ENCODE results near the gene ILKAP. TPM values are rescaled to one million over a fixed set of nuclear protein-coding genes. Genes with fewer than 3 reads are reported as not detected.

The ILKAP gene
- total RNA-seq, 1 experiment from 2014 or later, result 53.4 TPM

DNA sequence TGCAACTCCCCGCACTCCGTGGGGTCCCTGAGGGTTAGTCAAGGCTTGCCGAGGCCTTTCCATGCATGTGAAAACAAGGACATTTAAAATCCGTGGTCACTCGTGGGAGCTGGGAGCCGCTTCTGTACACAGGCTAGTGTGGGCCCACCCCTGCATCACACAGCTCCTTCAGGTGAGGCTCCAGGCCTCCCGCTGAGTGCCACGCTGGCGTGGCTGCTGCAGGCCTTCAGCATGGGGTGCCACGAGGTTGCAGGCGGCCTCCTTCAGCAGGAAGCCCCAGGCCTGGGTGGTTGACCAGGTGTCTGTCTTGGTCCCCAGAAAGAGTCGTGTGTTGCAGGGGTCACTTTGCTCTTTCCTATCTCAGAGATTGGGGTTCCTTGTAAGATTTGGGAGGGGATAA is 58.4 kb downstream of the ILKAP start:
- RAD21 ChIA-PET (ENCODE audit: low non-redundant PET in 1 of 2, low total read pairs in 2 of 2, uncharacterized antibody in 2 of 2, unreplicated experiment in 2 of 2), result no interaction called here
- TF ChIP-seq ZNF274 (IDR thresholded peaks at IDR 0.05; ENCODE audit: low read depth, low read length) (no peak), TCF7L2 (IDR thresholded peaks at IDR 0.05; ENCODE audit: borderline replicate concordance, extremely low read depth, insufficient read depth, insufficient read length) (no peak), RAD21 (IDR thresholded peaks at IDR 0.05; ENCODE audit: low read depth) (no peak), POLR2AphosphoS5 (IDR thresholded peaks at IDR 0.05; ENCODE audit: low read depth, low read length) (no peak), SRF (IDR thresholded peaks at IDR 0.05; ENCODE audit: low read depth) (no peak), SP1 (IDR thresholded peaks at IDR 0.05; ENCODE audit: low read depth) (no peak)
- TF ChIP-seq, protein P1, sequence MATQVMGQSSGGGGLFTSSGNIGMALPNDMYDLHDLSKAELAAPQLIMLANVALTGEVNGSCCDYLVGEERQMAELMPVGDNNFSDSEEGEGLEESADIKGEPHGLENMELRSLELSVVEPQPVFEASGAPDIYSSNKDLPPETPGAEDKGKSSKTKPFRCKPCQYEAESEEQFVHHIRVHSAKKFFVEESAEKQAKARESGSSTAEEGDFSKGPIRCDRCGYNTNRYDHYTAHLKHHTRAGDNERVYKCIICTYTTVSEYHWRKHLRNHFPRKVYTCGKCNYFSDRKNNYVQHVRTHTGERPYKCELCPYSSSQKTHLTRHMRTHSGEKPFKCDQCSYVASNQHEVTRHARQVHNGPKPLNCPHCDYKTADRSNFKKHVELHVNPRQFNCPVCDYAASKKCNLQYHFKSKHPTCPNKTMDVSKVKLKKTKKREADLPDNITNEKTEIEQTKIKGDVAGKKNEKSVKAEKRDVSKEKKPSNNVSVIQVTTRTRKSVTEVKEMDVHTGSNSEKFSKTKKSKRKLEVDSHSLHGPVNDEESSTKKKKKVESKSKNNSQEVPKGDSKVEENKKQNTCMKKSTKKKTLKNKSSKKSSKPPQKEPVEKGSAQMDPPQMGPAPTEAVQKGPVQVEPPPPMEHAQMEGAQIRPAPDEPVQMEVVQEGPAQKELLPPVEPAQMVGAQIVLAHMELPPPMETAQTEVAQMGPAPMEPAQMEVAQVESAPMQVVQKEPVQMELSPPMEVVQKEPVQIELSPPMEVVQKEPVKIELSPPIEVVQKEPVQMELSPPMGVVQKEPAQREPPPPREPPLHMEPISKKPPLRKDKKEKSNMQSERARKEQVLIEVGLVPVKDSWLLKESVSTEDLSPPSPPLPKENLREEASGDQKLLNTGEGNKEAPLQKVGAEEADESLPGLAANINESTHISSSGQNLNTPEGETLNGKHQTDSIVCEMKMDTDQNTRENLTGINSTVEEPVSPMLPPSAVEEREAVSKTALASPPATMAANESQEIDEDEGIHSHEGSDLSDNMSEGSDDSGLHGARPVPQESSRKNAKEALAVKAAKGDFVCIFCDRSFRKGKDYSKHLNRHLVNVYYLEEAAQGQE (IDR thresholded peaks at IDR 0.05; ENCODE audit: low read depth), result no peak
- TF ChIP-seq, protein P2, sequence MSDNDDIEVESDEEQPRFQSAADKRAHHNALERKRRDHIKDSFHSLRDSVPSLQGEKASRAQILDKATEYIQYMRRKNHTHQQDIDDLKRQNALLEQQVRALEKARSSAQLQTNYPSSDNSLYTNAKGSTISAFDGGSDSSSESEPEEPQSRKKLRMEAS (IDR thresholded peaks at IDR 0.05), result no peak
- TF ChIP-seq, protein P3, sequence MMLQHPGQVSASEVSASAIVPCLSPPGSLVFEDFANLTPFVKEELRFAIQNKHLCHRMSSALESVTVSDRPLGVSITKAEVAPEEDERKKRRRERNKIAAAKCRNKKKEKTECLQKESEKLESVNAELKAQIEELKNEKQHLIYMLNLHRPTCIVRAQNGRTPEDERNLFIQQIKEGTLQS (IDR thresholded peaks at IDR 0.05), result no peak
- TF ChIP-seq, protein P4, sequence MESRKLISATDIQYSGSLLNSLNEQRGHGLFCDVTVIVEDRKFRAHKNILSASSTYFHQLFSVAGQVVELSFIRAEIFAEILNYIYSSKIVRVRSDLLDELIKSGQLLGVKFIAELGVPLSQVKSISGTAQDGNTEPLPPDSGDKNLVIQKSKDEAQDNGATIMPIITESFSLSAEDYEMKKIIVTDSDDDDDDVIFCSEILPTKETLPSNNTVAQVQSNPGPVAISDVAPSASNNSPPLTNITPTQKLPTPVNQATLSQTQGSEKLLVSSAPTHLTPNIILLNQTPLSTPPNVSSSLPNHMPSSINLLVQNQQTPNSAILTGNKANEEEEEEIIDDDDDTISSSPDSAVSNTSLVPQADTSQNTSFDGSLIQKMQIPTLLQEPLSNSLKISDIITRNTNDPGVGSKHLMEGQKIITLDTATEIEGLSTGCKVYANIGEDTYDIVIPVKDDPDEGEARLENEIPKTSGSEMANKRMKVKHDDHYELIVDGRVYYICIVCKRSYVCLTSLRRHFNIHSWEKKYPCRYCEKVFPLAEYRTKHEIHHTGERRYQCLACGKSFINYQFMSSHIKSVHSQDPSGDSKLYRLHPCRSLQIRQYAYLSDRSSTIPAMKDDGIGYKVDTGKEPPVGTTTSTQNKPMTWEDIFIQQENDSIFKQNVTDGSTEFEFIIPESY (IDR thresholded peaks at IDR 0.05; ENCODE audit: extremely low read depth, insufficient replicate concordance, low read length), result no peak
- no TSS peak for BruUV-seq (replicated peaks)
- intact Hi-C loops (cut with micrococcal nuclease), result no loop called here
- Histone ChIP-seq H2AFZ (ENCODE audit: low read depth, low read length, poor library complexity, severe bottlenecking) (no peak overlapping the region), H3K9me3 (ENCODE audit: control insufficient read depth in 1 of 2, insufficient read depth in 1 of 2, low read depth in 1 of 2, low read length in 2 of 2) (no peaks in the 10 kb centered on the region), H3K4me1 (ENCODE audit: control insufficient read depth in 1 of 2, insufficient read depth in 2 of 2, low read length in 2 of 2) (peaks cover 33 to 63% of the 10 kb centered on the region in 2 experiments), H3K27ac (ENCODE audit: low read depth, low read length) (peak overlapping the region; percentile 12; the same call in 1 of the 2 replicates), H3K4me3 (replicated peaks in 1 of 2; ENCODE audit: low read depth in 1 of 2, low read length in 2 of 2) (no peak overlapping the region), H3K4me2 (ENCODE audit: low read length) (no peak overlapping the region), H3K9ac (ENCODE audit: low read length) (no peak overlapping the region), H3K36me3 (ENCODE audit: control insufficient read depth in 1 of 2, insufficient read depth in 2 of 2, low read length in 2 of 2) (no peaks in the 10 kb centered on the region), H3K27me3 (ENCODE audit: insufficient read depth, low read length) (no peaks in the 10 kb centered on the region), H3K79me2 (ENCODE audit: insufficient read depth, low read length) (no peaks in the 10 kb centered on the region), H4K20me1 (ENCODE audit: insufficient read depth) (no peaks in the 10 kb centered on the region), H3K9me2 (ENCODE audit: insufficient read depth) (no peaks in the 10 kb centered on the region)
- ATAC-seq (no peak), DNase-seq (ENCODE audit: low read depth, low spot score) (no peak)
- CTCF ChIA-PET, result interaction anchor here (1.1 kb wide), 1 partner anchor 118 kb away, joined by 3 read pairs; no protein-coding TSS in a partner anchor
- POLR2A ChIA-PET, result no interaction called here
